CD4-positive, alpha-beta T cell treated with Interleukin-2 at 100 ng/mL for 4 hours (primary cell): ENCODE data around the gene ALOX15.
"Not testable (repeated sequence)": the region's sequence is repeated elsewhere in the genome, so short reads cannot be mapped to it uniquely, and the experiment has no call there.

Source experiments
- DNase-seq: peaks from one replicate; pipeline ENCODE4 v3.0.0-alpha.2; 2020; ENCODE audit warnings: low spot score

ALOX15 gene

GRCh38 chr17:4617090-4617489 is 24.4 kb downstream of the ALOX15 start:
- DNase-seq = no peak

DNA sequence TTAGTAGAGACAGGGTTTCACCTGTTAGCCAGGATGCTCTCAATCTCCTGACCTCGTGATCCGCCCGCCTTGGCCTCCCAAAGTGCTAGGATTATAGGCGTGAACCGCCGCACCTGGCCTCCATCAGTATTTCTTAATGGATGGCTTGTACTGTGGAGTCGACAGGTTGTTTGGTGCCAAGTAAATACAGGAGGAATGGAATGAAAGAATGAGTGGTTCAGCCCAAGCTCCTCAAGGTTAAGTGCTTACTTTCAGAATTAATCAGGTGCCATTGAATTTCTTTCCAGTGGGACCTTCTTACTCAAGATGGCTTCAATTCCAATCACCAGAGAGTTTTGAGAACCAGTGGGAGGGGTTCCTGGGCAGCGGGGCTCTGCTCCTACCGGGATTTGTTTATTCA is 25.0 kb downstream of the ALOX15 start:
- no peak for DNase-seq

GRCh38 chr17:4610656-4611055 is 30.8 kb downstream of the ALOX15 start:
- no peak for DNase-seq

GRCh38 chr17:4610162-4610561 is 31.3 kb downstream of the ALOX15 start:
- no peak for DNase-seq

GRCh38 chr17:4609761-4610160 is 31.7 kb downstream of the ALOX15 start:
- DNase-seq = no peak

GRCh38 chr17:4607773-4608187 is 33.7 kb downstream of the ALOX15 start:
- DNase-seq = no peak

DNA sequence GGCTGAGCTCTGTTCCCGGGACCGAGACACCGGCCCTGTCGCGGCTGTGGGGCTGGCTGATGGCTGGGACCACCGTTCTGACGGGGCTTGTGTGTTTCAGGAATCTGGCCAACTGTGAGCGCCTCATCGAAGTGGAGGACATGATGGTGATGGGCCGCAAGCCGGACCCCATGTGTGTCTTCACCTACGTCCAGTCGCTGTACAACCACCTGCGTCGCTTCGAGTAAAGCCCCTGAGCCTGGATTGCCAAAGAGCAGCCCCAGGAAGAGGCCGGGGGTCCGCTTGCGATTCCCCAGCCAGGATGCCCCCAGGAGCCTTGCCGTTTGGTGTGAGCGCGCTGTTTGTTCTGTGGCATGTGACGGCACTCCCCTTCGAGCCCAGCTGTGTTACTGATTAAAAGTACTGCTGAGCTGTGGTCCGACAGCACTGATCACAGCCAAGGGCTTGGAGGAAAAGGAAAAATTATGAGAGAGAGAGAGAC is 34.2 kb downstream of the ALOX15 start:
- no peak for DNase-seq

GRCh38 chr17:4605826-4606225 is 35.7 kb downstream of the ALOX15 start:
- no peak for DNase-seq

DNA sequence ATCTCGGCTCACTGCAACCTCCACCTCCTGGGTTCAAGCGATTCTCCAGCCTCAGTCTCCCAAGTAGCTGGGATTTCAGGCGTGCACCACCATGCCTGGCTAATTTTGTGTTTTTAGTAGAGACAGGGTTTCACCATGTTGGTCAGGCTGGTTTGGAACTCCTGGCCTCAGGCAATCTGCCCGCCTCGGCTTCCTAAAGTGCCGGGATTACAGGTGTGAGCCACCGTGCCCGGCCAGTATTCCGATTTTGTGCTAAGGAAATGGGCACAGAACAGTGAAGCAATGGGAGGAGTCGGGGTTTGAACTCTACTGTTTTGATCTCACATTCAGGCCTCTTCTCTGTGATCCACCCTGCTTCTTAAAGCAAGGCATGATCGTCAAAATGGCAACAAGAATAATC is 36.7 kb downstream of the ALOX15 start:
- not testable (repeated sequence) for DNase-seq

GRCh38 chr17:4604111-4604644 is 37.3 kb downstream of the ALOX15 start:
- DNase-seq = no peak

DNA sequence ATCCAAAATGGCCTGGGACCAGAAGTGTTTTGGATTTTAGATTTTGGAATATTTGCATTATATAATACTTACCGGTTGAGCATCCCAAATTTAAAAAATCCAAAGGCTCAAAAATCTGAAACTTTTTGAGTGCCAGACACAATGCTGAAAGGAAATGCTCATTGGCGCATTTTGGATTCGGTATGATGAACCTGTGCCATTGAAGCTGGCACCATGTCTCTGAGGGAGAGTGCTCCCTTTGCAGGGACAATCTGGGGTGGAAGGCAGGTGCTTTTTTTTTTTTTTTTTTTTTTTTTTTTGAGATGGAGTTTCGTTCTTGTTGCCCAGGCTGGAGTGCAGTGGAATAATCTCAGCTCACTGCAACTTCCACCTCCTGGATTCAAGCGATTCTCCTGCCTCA is 39.4 kb downstream of the ALOX15 start:
- DNase-seq = no peak

DNA sequence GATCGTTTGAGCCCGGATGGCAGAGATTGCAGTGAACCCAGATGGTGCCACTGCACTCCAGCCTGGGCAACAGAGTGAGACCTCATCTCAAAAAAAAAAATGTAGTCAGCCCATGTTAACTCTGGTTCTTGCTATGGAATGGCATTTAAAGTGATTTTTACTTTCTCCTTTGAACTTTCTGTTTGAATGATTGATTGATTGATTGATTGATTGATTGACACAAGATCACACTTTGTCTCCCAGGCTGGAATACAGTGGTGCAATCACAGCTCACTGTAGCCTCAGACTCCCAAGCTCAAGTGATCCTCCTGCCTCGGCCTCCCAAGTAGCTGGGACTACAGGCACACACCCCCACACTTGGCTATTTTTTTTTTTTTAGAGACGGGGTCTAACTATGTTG is 40.2 kb downstream of the ALOX15 start:
- DNase-seq = no peak

- DNase-seq = no peak
Observed at GRCh38 chr17:4600563-4600962, 40.9 kb downstream of the ALOX15 start.

- no peak for DNase-seq
Observed at GRCh38 chr17:4599505-4600281, 41.8 kb downstream of the ALOX15 start.

- DNase-seq = no peak
Observed at GRCh38 chr17:4598776-4599504, 42.5 kb downstream of the ALOX15 start.

GRCh38 chr17:4597975-4598374 is 43.5 kb downstream of the ALOX15 start:
- no peak for DNase-seq

DNA sequence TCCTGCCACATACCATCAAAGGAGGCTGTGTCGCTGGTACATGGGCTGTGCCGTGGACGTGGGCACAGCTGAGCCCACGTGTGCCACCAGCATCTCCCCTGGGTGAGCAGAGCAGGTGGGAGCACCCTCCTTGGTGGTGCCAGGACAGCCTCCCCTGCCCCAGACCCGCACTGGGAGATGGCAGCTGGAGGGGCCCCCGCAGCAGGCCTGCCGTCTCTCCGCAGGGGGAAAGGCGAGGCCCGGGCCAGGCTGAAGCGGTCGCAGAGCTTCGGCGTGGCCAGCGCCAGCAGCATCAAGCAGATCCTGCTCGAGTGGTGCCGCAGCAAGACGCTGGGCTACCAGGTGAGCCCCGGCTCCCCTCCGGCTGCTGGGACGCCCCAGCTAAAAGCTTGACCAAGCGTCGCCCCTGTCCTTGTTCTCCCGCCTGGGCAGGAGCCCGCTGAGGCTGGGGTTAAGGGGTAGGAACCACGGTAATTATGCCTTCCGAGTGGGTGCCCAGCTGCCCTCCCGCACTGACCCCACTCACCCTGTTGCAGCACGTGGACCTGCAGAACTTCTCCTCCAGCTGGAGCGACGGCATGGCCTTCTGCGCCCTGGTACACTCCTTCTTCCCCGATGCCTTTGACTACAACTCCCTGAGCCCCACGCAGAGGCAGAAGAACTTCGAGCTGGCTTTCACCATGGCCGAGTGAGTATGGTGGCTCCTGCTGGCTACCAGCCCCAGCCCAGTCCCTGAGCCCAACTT is 44.7 kb downstream of the ALOX15 start:
- DNase-seq = no peak

GRCh38 chr17:4595685-4596342 is 45.7 kb downstream of the ALOX15 start:
- not testable (repeated sequence) for DNase-seq

GRCh38 chr17:4594931-4595684 is 46.4 kb downstream of the ALOX15 start:
- DNase-seq = peak; percentile 6

GRCh38 chr17:4594406-4594805 is 47.1 kb downstream of the ALOX15 start:
- DNase-seq = no peak

DNA sequence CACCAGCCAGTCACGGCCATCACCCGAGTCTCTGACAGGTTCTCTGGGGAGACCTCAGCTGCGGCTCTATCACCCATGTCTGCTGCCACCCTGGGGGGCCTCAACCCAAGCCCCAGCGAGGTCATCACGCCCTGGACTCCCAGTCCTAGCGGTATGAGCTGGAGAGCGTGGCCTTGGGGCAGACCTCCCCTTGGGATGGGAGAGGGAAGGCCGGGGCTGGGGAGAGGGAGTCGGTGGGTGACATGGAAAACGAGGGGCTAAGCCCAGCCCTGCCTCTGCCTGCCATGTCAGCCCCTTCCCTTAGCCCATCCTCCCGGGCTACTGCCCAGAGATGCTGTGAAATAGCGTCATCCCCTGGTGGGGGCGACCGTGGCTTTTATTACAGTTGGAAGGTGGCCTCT is 48.5 kb downstream of the ALOX15 start:
- DNase-seq = no peak
